PC-9 (cell line): ENCODE results near the gene BTLA. TPM values are rescaled to one million over a fixed set of nuclear protein-coding genes. Genes with fewer than 3 reads are reported as not detected.

Source experiments
- BruUV-seq: library from RNA; stranded (reverse); fragments of 400-500 nt; replicated peaks from 2 replicates; lab custom pipeline; 2021; lab: Mats Ljungman, UMichigan
- CTCF ChIA-PET: fragments of 300-600 bp; sonication (Branson Sonifier 250); formaldehyde crosslinking; loops from one replicate; lab custom pipeline; 2022; ENCODE audit warnings: antibody characterized with exemption; lab: Charles Lee
- POLR2A ChIA-PET: fragments of 300-600 bp; sonication (Branson Sonifier 250); formaldehyde crosslinking; loops from one replicate; lab custom pipeline; 2022; ENCODE audit warnings: antibody characterized with exemption; ENCODE audit not compliant: unreplicated experiment; lab: Charles Lee
- DNase-seq, 2 experiments: peaks; one replicate each; pipeline versions ENCODE4 v3.0.0 to v3.0.0-alpha.2; 2015 to 2022; ENCODE audit warnings: mixed read lengths in 1 of 2
- H2AFZ ChIP-seq: fragments of 200-600 bp; sonication (generic); 2 replicates; pipeline ENCODE4 v1.8.1; 2017; ENCODE audit warnings: antibody characterized with exemption
- H3F3A ChIP-seq: fragments of 200-600 bp; sonication (generic); 2 replicates; pipeline ENCODE4 v1.8.1; 2017; ENCODE audit warnings: antibody characterized with exemption, mild to moderate bottlenecking, low read depth; ENCODE audit not compliant: insufficient read depth
- H3K27ac ChIP-seq: fragments of 200-600 bp; sonication (generic); 2 replicates; pipeline ENCODE4 v1.6.1; 2016; ENCODE audit warnings: mixed run types
- H3K27me3 ChIP-seq: fragments of 200-600 bp; sonication (generic); 2 replicates; pipeline ENCODE4 v1.6.1; 2016; ENCODE audit warnings: low read depth, mixed run types; ENCODE audit not compliant: insufficient read depth
- H3K36me3 ChIP-seq: fragments of 200-600 bp; sonication (generic); 2 replicates; pipeline ENCODE4 v1.6.1; 2016; ENCODE audit warnings: low read depth, mixed run types
- H3K4me1 ChIP-seq: fragments of 200-600 bp; sonication (generic); replicated peaks from 2 replicates; pipeline ENCODE4 v1.6.1; 2016; ENCODE audit warnings: mixed run types; ENCODE audit not compliant: insufficient read depth
- H3K4me2 ChIP-seq: fragments of 200-600 bp; sonication (generic); 2 replicates; pipeline ENCODE4 v1.6.1; 2017; ENCODE audit warnings: mixed run types
- H3K4me3 ChIP-seq: fragments of 200-600 bp; sonication (generic); 2 replicates; pipeline ENCODE4 v1.6.1; 2016; ENCODE audit warnings: mixed run types
- H3K79me2 ChIP-seq: fragments of 200-600 bp; sonication (generic); 2 replicates; pipeline ENCODE4 v1.6.1; 2017; ENCODE audit warnings: low read depth, mixed run types
- H3K9me2 ChIP-seq: fragments of 200-600 bp; sonication (generic); 2 replicates; pipeline ENCODE4 v1.8.1; 2017; ENCODE audit warnings: mild to moderate bottlenecking; ENCODE audit not compliant: insufficient read depth
- H3K9me3 ChIP-seq: fragments of 200-600 bp; sonication (generic); 2 replicates; pipeline ENCODE4 v1.8.1; 2016; ENCODE audit warnings: low read depth; ENCODE audit not compliant: insufficient read depth
- H4K20me1 ChIP-seq: fragments of 200-600 bp; sonication (generic); 2 replicates; pipeline ENCODE4 v1.8.1; 2017; ENCODE audit not compliant: insufficient read depth
- EZH2 ChIP-seq: fragments of 200-600 bp; sonication (generic); IDR thresholded peaks from 2 replicates; pipeline ENCODE4 v1.8.0; 2017; ENCODE audit warnings: antibody characterized with exemption, low read depth
- intact Hi-C: fragments of 100-400 bp; cut with micrococcal nuclease; formaldehyde crosslinking; loops from one replicate; pipeline ENCODE4 v1.10.0; 2022; ENCODE audit not compliant: unreplicated experiment
- total RNA-seq: library from RNA; stranded (reverse); gene quantifications from 2 replicates; pipeline ENCODE4 v1.2.3, GENCODE V29; 2021
- TF ChIP-seq, protein P1 (sequence below): fragments of 200-600 bp; sonication (generic); conservative IDR thresholded peaks from 2 replicates; pipeline ENCODE4 v1.6.1; 2017; ENCODE audit warnings: mixed run types, antibody characterized with exemption, mild to moderate bottlenecking, moderate library complexity

BTLA gene
- total RNA-seq, 1 experiment from 2014 or later, result not detected

DNA sequence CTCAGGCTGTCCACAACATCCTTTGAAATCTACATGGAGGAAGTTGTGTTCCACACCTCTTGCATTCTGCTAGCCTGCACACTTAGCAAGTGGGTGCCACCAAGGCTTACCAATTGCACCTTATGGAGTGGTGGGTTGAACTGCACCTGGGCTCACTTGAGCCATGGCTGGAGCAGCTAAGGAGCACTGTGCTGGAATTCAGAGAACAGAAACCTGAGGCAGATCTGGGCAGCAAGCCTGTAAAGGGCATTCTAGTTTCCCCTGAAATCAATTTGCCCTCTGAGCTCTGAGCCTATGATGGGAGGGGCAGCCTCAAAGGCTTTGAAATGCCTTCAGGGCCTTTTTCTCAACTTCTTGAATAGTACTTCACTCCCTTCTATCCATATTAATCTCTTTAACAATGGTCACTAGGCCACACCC lies 18.0 kb downstream of the BTLA start:
- Histone ChIP-seq H3K36me3 (no peaks in the 10 kb centered on the region), H3K4me1 (no peaks in the 10 kb centered on the region), H2AFZ (no peak overlapping the region), H4K20me1 (no peaks in the 10 kb centered on the region), H3K9me2 (no peaks in the 10 kb centered on the region), H3K4me3 (no peak overlapping the region), H3K79me2 (no peaks in the 10 kb centered on the region), H3K27ac (no peak overlapping the region), H3K9me3 (no peaks in the 10 kb centered on the region), H3K27me3 (no peaks in the 10 kb centered on the region), H3F3A (no peaks in the 10 kb centered on the region), H3K4me2 (no peak overlapping the region)
- no peak for DNase-seq
- no peak for TF ChIP-seq EZH2
- intact Hi-C loops, result no loop called here
- POLR2A ChIA-PET, result no interaction called here
- CTCF ChIA-PET, result no interaction called here
- BruUV-seq, result no TSS peak

DNA sequence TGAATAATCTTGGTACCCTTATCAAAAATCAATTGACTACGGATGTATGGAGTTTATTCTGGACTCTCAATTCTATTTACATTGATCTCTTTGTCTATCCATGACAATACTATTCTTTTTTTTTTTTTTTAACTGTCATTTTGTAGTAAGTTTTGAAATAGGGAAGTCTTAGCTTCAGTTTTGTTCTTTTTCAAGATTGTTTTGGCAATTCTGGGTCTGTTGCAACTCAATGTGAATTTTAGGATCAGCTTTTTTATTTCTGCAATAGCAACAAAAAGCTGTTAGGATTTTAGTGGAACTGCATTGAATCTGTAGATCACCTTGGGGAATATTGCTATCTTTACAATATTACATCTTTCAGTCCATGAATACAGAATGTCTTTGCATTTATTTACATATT lies 21.4 kb downstream of the BTLA start:
- Histone ChIP-seq H3K9me2 (no peaks in the 10 kb centered on the region), H4K20me1 (no peaks in the 10 kb centered on the region), H3K4me3 (no peak overlapping the region), H3K27me3 (no peaks in the 10 kb centered on the region), H3K9me3 (no peaks in the 10 kb centered on the region), H3F3A (no peaks in the 10 kb centered on the region), H2AFZ (no peak overlapping the region), H3K4me1 (no peaks in the 10 kb centered on the region), H3K36me3 (no peaks in the 10 kb centered on the region), H3K4me2 (no peak overlapping the region), H3K27ac (no peak overlapping the region), H3K79me2 (no peaks in the 10 kb centered on the region)
- no TSS peak for BruUV-seq
- no peak for DNase-seq
- intact Hi-C loops, result no loop called here
- CTCF ChIA-PET, result no interaction called here
- TF ChIP-seq, protein P1, sequence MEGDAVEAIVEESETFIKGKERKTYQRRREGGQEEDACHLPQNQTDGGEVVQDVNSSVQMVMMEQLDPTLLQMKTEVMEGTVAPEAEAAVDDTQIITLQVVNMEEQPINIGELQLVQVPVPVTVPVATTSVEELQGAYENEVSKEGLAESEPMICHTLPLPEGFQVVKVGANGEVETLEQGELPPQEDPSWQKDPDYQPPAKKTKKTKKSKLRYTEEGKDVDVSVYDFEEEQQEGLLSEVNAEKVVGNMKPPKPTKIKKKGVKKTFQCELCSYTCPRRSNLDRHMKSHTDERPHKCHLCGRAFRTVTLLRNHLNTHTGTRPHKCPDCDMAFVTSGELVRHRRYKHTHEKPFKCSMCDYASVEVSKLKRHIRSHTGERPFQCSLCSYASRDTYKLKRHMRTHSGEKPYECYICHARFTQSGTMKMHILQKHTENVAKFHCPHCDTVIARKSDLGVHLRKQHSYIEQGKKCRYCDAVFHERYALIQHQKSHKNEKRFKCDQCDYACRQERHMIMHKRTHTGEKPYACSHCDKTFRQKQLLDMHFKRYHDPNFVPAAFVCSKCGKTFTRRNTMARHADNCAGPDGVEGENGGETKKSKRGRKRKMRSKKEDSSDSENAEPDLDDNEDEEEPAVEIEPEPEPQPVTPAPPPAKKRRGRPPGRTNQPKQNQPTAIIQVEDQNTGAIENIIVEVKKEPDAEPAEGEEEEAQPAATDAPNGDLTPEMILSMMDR, result no peak
- TF ChIP-seq EZH2, result no peak
- POLR2A ChIA-PET, result no interaction called here

DNA sequence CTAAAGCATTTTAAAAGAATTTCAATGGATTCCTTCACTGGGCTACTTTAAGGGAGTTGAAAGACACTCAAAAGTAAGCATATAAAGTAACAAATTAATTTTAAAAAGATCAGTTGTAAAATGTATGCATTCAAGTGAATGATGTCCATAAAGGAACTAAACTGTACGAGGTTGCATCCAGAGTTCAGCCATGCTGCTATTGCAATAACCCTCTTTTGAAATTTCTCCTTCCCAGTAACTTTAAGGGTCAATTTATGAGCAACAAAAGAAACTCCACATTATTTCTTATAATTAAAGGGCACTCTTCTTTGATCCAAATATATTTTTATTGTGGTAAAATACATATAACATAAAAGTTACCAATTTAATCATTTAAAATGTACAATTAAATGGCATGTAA lies 22.9 kb downstream of the BTLA start:
- no TSS peak for BruUV-seq
- intact Hi-C loops, result no loop called here
- Histone ChIP-seq H3K27me3 (no peaks in the 10 kb centered on the region), H3F3A (no peaks in the 10 kb centered on the region), H3K9me3 (no peaks in the 10 kb centered on the region), H3K36me3 (no peaks in the 10 kb centered on the region), H3K9me2 (no peaks in the 10 kb centered on the region), H3K4me3 (no peak overlapping the region), H2AFZ (no peak overlapping the region), H4K20me1 (no peaks in the 10 kb centered on the region), H3K79me2 (no peaks in the 10 kb centered on the region), H3K27ac (no peak overlapping the region), H3K4me1 (no peaks in the 10 kb centered on the region), H3K4me2 (no peak overlapping the region)
- ChIA-PET CTCF (no interaction called here), POLR2A (no interaction called here)
- DNase-seq, result no peak
- TF ChIP-seq, protein P1, result no peak
- TF ChIP-seq EZH2, result no peak

DNA sequence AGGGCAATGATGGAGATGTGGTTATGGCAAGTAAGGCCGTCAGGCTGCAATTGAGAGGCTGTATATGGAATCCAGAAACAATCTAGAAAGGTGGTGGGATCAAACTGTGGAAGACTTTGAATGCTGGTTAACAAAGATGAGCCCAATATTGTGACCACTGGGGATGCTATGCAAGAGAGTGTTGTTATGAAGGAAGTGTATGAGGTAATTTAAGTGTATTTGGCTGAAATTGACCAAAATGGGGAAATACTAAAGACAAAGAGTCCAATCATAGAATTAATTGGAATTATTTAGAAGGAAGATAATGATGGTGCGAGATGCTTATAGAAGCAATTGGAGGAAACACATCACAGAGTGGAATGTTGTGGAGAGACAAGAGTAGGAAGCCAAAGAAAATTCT lies 24.5 kb downstream of the BTLA start:
- Histone ChIP-seq H3K27ac (no peak overlapping the region), H3K9me3 (no peaks in the 10 kb centered on the region), H3K4me1 (no peaks in the 10 kb centered on the region), H3F3A (no peaks in the 10 kb centered on the region), H3K9me2 (no peaks in the 10 kb centered on the region), H4K20me1 (no peaks in the 10 kb centered on the region), H3K27me3 (no peaks in the 10 kb centered on the region), H3K4me2 (no peak overlapping the region), H3K79me2 (no peaks in the 10 kb centered on the region), H3K4me3 (no peak overlapping the region), H2AFZ (no peak overlapping the region), H3K36me3 (no peaks in the 10 kb centered on the region)
- no TSS peak for BruUV-seq
- POLR2A ChIA-PET, result no interaction called here
- no peak for DNase-seq
- TF ChIP-seq, protein P1, result no peak
- no peak for TF ChIP-seq EZH2
- CTCF ChIA-PET, result interaction anchor here (0.6 kb wide), 1 partner anchor 1043 kb away, joined by 4 read pairs; no protein-coding TSS in a partner anchor
- intact Hi-C loops, result no loop called here
